Suprapubic skin (tissue), 4 donors: ENCODE data around the gene C2CD5. TPM values are rescaled to one million over a fixed set of nuclear protein-coding genes. Genes with fewer than 3 reads are reported as not detected.

Source experiments
- DNase-seq, 2 donors: peaks; one replicate each; pipeline ENCODE4 v3.0.0-alpha.2; 2019; ENCODE audit warnings: low spot score in 2 of 2
- H3K27ac ChIP-seq: fragments of 200-600 bp; sonication (generic); one replicate; pipeline ENCODE4 v1.5.1; 2019
- H3K27me3 ChIP-seq: fragments of 200-600 bp; sonication (generic); one replicate; pipeline ENCODE4 v1.5.1; 2019
- H3K36me3 ChIP-seq: fragments of 200-600 bp; sonication (generic); one replicate; pipeline ENCODE4 v1.5.1; 2019
- H3K4me1 ChIP-seq: fragments of 200-600 bp; sonication (generic); one replicate; pipeline ENCODE4 v1.5.1; 2019
- H3K4me3 ChIP-seq: fragments of 200-600 bp; sonication (generic); one replicate; pipeline ENCODE4 v1.5.1; 2019; ENCODE audit warnings: mild to moderate bottlenecking
- H3K9me3 ChIP-seq: fragments of 200-600 bp; sonication (generic); one replicate; pipeline ENCODE4 v1.5.1; 2019
- CTCF ChIP-seq, 2 donors: fragments of 200-600 bp in 1 of 2; fragments of 450-650 bp in 1 of 2; sonication (generic) in 1 of 2; IDR thresholded peaks; one replicate each; pipeline ENCODE4 v1.5.1; 2016 to 2019; ENCODE audit warnings: antibody characterized with exemption in 2 of 2, mild to moderate bottlenecking in 1 of 2, moderate library complexity in 1 of 2
- EP300 ChIP-seq: sonication (generic); formaldehyde crosslinking; IDR thresholded peaks from one replicate; pipeline ENCODE4 v1.6.1; 2017; ENCODE audit warnings: antibody characterized with exemption
- POLR2A ChIP-seq, 2 donors: fragments of 450-650 bp; IDR thresholded peaks; one replicate each; pipeline ENCODE4 v1.6.1; 2017; ENCODE audit warnings: antibody characterized with exemption in 2 of 2, mild to moderate bottlenecking in 2 of 2, moderate library complexity in 2 of 2
- POLR2AphosphoS5 ChIP-seq, 3 donors: sonication (generic); formaldehyde crosslinking; IDR thresholded peaks; one replicate each; pipeline ENCODE4 v1.6.1; 2017; ENCODE audit warnings: antibody characterized with exemption in 3 of 3
- WGBS: methylation state at CpG from one replicate; pipeline ENCODE4 v1.1.5; 2018; 5-methylcytosine and 5-hydroxymethylcytosine counted together
- total RNA-seq, 4 donors: library from RNA; depleted of rRNA; stranded (reverse); fragments of >200 nt; gene quantifications; one replicate each; pipeline ENCODE4 v1.1.0, GENCODE V29; 2016

C2CD5 gene
- total RNA-seq, 4 donors from 2014 or later = 23.1 to 39.2 (median 27.7) TPM

GRCh38 chr12:22399464-22400180 is 144.7 kb downstream of the C2CD5 start:
- no peak for TF ChIP-seq CTCF (IDR thresholded peaks at IDR 0.05)
- TF ChIP-seq POLR2AphosphoS5 (IDR thresholded peaks at IDR 0.05) = no peak
- no peak for TF ChIP-seq POLR2A (IDR thresholded peaks at IDR 0.05)
- TF ChIP-seq EP300 = no peak
- 76% methylated on average over 4 of the region's 4 CpGs for WGBS
- no peak overlapping the region for H3K27ac ChIP-seq
- no peaks in the 10 kb centered on the region for H3K36me3 ChIP-seq
- H3K4me1 ChIP-seq = no peaks in the 10 kb centered on the region
- no peaks in the 10 kb centered on the region for H3K27me3 ChIP-seq
- DNase-seq = no peak
- no peak overlapping the region for H3K4me3 ChIP-seq
- H3K9me3 ChIP-seq = no peaks in the 10 kb centered on the region

Other genes with a start within 250 kb of the C2CD5 start
- 10 to 100 TPM in 2 of 4 donors, 1 to 10 TPM in 2; 6.9 to 18.0 (median 11.4) TPM for gene ST8SIA1, start 209.8 kb downstream of the C2CD5 start, total RNA-seq
- gene ETNK1, start 80.6 kb upstream of the C2CD5 start, total RNA-seq = 10 to 100 TPM; 22.3 to 61.4 (median 25.7) TPM